LNCaP clone FGC (cell line): ENCODE results near the gene MLANA.

Experiments used
- DNase-seq: peaks from one replicate; pipeline ENCODE4 v3.0.0-alpha.2; 2011; ENCODE audit warnings: low read depth
- H3K4me3 ChIP-seq: 2 replicates; pipeline ENCODE4 v1.5.1; 2011; ENCODE audit warnings: mild to moderate bottlenecking, low read depth, low read length, control low read depth
- TF ChIP-seq, protein P1 (sequence below): IDR thresholded peaks from 2 replicates; pipeline ENCODE4 v1.5.1; 2012; ENCODE audit warnings: mild to moderate bottlenecking; ENCODE audit not compliant: control insufficient read depth, insufficient read depth; ENCODE audit errors: extremely low read depth

The MLANA gene

DNA sequence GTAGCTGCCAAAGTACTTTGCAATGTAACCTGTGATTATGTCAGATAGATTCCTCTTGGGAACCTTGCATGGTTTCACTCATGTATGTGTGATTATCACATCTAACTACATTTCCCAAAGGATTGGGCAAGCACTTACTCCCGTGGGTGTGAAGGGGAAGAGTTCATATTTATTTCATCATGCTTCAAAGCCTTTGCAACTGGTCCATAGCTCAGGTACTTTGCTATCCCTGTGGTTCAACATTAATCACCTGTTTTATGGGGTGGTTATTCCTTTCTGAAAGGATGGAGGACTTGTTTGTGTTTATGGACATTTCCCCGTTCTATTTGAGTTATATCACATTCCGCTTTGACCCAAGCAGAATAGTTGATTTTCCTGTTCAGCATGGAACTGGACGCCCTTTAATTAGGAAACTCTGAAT lies 44.2 kb upstream of the MLANA start:
- TF ChIP-seq, protein P1, sequence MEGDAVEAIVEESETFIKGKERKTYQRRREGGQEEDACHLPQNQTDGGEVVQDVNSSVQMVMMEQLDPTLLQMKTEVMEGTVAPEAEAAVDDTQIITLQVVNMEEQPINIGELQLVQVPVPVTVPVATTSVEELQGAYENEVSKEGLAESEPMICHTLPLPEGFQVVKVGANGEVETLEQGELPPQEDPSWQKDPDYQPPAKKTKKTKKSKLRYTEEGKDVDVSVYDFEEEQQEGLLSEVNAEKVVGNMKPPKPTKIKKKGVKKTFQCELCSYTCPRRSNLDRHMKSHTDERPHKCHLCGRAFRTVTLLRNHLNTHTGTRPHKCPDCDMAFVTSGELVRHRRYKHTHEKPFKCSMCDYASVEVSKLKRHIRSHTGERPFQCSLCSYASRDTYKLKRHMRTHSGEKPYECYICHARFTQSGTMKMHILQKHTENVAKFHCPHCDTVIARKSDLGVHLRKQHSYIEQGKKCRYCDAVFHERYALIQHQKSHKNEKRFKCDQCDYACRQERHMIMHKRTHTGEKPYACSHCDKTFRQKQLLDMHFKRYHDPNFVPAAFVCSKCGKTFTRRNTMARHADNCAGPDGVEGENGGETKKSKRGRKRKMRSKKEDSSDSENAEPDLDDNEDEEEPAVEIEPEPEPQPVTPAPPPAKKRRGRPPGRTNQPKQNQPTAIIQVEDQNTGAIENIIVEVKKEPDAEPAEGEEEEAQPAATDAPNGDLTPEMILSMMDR = no peak
- peak; percentile 62 for DNase-seq
- no peak overlapping the region for H3K4me3 ChIP-seq

DNA sequence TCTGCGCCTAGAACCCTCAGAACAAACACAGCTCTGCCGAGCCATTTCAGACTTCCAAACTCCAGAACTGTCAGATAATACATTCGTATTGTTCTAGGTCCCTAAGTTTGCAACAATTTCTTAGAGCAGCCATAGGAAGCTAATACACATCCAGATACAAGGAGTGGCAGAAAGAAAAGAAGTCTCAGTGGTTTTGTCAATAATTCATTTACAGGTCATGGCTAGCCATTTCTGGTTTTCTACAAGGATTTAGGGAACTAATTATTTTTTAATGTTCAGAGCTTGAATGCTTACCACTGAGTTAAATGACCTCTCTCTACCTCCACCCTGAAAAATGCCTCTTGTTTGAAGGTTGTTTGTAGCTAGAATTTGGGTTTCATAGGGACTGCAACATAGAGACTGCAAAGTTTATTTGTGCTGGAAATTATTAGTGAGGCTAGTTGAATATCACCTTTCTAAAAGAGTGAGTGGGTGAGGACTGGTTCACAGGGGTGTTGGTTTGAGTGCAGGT lies 42.3 kb upstream of the MLANA start:
- no peak overlapping the region for H3K4me3 ChIP-seq
- no peak for DNase-seq
- TF ChIP-seq, protein P1 = no peak

DNA sequence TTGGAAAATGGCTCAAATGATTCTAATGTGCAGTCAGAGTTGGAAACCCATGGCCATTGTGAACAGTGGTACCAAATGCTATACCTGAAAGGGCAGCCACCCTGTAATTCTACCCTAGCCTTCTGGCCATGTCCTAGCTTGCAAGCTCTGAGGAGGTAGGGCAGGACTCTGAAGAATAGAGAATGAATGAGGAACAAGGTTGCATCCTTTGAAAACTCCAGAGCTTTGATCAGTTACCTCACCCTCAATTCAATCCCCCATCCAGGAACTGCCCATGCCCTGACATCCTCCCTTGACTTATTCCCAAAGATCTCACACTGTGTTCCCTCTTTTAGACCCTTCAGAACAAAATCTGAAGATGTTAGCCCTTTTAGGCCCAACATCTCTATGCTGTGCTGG lies 40.0 kb upstream of the MLANA start:
- TF ChIP-seq, protein P1 = no peak
- H3K4me3 ChIP-seq = no peak overlapping the region
- DNase-seq = no peak

DNA sequence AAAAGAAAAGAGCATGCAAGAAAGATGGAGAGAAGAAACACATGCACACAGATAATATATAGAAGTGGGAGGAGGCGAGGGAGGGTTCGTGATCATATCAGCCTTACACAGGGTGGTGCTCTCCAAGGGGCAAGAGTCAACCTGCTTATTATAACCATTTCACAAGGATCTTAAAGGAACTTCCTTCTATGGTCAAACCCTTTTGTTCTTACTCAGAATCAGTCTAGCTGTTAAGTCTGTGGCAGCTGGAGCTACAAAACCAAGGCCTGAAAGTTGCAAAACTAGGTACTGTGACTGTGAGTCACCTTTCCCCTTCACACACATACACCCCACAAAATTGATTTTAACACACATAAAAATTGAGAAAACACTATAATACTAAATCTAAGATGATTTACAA lies 39.2 kb upstream of the MLANA start:
- TF ChIP-seq, protein P1 = no peak
- H3K4me3 ChIP-seq = no peak overlapping the region
- no peak for DNase-seq

DNA sequence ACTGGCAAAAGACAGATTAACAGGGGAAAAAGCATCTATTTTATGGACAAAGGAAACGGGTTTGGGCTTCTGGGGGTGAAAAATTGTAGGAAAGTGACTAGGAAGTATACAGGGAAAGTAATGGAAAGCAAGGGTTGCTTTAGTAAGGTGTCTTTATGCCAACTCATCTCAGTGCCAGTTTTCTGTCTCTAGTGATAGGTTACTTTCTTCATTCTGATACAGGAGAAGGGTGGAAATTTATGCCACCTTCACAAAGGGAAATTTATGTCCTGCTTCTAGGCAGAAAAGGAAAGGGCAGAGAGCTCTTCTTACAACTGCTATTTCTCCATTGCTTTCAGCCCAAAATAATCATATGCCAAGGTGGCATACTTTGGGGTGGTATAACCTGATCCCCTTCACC lies 37.7 kb upstream of the MLANA start:
- TF ChIP-seq, protein P1 = no peak
- no peak overlapping the region for H3K4me3 ChIP-seq
- DNase-seq = no peak

DNA sequence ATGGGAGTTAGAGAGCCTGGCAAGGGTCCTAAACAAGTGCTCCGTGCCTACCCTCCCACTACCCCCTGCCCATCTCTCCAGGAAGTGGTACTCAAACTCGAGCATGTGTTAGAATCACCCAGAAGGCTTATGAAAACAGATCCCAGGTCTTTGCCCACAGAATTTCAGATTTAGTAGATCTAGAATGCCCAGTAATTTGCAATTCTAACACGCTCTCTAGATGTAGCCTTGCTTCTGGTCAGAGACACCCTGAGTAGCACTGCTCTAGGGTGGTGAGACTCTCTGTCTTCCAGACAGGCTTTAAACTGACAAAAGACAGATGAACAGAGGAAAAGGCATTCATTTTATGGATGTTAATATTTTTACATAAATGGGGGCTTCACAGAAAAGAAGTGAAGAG lies 37.1 kb upstream of the MLANA start:
- H3K4me3 ChIP-seq = no peak overlapping the region
- TF ChIP-seq, protein P1 = no peak
- no peak for DNase-seq

DNA sequence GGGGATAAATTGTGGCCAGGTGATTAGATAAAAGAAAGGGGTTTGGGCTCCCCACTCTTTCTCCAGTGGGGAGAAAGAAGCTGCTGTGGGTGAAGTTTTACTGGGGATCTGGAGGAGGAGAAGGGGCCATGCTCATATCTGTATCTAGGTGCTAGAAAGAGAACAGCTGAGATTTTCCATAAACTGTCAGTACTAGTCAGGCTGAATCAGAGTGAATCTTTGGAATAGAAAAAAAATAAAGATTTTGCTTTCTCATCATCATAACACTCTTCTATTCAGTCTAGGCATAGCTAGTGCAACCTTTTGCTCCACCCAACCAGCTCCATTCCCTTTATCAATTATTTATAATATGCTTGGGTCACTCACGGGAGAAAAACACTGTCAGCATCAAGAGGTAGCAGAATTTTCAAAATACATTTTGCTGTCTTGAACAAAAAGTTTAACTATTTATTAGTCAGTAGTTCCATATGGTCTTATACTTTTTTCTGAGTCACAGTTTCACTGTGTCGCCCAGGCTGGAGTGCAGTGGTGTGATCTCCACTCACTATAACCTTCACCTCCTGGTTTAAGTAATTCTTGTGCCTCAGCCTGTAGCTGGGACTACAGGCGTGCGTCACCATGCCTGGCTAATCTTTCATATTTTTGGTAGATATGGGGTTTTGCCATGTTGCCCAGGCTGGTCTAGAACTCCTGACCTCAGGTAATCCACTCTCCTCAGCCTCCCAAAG lies 36.5 kb upstream of the MLANA start:
- TF ChIP-seq, protein P1 = no peak
- DNase-seq = no peak
- H3K4me3 ChIP-seq = no peak overlapping the region
